ENCODE measurements around the gene CHL1. TPM values are rescaled to one million over a fixed set of nuclear protein-coding genes. Genes with fewer than 3 reads are reported as not detected.

Gene CHL1, protein sequence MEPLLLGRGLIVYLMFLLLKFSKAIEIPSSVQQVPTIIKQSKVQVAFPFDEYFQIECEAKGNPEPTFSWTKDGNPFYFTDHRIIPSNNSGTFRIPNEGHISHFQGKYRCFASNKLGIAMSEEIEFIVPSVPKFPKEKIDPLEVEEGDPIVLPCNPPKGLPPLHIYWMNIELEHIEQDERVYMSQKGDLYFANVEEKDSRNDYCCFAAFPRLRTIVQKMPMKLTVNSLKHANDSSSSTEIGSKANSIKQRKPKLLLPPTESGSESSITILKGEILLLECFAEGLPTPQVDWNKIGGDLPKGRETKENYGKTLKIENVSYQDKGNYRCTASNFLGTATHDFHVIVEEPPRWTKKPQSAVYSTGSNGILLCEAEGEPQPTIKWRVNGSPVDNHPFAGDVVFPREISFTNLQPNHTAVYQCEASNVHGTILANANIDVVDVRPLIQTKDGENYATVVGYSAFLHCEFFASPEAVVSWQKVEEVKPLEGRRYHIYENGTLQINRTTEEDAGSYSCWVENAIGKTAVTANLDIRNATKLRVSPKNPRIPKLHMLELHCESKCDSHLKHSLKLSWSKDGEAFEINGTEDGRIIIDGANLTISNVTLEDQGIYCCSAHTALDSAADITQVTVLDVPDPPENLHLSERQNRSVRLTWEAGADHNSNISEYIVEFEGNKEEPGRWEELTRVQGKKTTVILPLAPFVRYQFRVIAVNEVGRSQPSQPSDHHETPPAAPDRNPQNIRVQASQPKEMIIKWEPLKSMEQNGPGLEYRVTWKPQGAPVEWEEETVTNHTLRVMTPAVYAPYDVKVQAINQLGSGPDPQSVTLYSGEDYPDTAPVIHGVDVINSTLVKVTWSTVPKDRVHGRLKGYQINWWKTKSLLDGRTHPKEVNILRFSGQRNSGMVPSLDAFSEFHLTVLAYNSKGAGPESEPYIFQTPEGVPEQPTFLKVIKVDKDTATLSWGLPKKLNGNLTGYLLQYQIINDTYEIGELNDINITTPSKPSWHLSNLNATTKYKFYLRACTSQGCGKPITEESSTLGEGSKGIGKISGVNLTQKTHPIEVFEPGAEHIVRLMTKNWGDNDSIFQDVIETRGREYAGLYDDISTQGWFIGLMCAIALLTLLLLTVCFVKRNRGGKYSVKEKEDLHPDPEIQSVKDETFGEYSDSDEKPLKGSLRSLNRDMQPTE (N-terminal part only)
- total RNA-seq = 10 to 100 TPM; 28.2 to 49.2 (median 35.8) TPM

GRCh38 chr3:196311-197148 is at the start of gene CHL1:
CHL1 (plus strand) TSS chr3:196763; CDS start chr3:319777, 123,014 bp downstream.
- ATAC-seq = peak; percentile 30
- H3K27me3 ChIP-seq = peaks cover 63% of the 10 kb centered on the region
- WGBS, 2 donors (ENCODE audit: low coverage in 1 of 2) = 6 to 9% methylated on average over 13 to 14 of the region's 64 CpGs

GRCh38 chr3:151614-152189 is 44.9 kb upstream of the CHL1 start:
- Histone ChIP-seq H3K36me3 (no peaks in the 10 kb centered on the region), H3K4me1 (no peaks in the 10 kb centered on the region), H3K27ac (no peak overlapping the region), H3K27me3 (no peaks in the 10 kb centered on the region), H3K9me3 (no peaks in the 10 kb centered on the region), H3K4me3 (no peak overlapping the region)
- no peak for ATAC-seq
- TF ChIP-seq, protein P1, sequence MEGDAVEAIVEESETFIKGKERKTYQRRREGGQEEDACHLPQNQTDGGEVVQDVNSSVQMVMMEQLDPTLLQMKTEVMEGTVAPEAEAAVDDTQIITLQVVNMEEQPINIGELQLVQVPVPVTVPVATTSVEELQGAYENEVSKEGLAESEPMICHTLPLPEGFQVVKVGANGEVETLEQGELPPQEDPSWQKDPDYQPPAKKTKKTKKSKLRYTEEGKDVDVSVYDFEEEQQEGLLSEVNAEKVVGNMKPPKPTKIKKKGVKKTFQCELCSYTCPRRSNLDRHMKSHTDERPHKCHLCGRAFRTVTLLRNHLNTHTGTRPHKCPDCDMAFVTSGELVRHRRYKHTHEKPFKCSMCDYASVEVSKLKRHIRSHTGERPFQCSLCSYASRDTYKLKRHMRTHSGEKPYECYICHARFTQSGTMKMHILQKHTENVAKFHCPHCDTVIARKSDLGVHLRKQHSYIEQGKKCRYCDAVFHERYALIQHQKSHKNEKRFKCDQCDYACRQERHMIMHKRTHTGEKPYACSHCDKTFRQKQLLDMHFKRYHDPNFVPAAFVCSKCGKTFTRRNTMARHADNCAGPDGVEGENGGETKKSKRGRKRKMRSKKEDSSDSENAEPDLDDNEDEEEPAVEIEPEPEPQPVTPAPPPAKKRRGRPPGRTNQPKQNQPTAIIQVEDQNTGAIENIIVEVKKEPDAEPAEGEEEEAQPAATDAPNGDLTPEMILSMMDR (IDR thresholded peaks at IDR 0.05) = no peak
- TF ChIP-seq POLR2A (IDR thresholded peaks at IDR 0.05) (no peak), POLR2AphosphoS5 (IDR thresholded peaks at IDR 0.05) (no peak), EP300 (IDR thresholded peaks at IDR 0.05) (no peak)
- 78 to 89% methylated on average over 2 of the region's 2 CpGs for WGBS, 2 donors (ENCODE audit: low coverage in 1 of 2)

More at GRCh38 chr3:196311-197148, at the start of gene CHL1:
- Histone ChIP-seq H3K36me3 (no peaks in the 10 kb centered on the region), H3K4me3 (peak within 1 kb of the TSS; percentile 14 to 61), H3K27ac (peak within 1 kb of the TSS in 3 of 4 donors; percentile 29 to 75 (median 57)), H3K4me1 (peaks cover 0 to 24% (median 5%) of the 10 kb centered on the region in 3 donors), H3K9me3 (no peaks in the 10 kb centered on the region)
- TF ChIP-seq POLR2A (IDR thresholded peaks at IDR 0.05) = no peak
- TF ChIP-seq, protein P1 (IDR thresholded peaks at IDR 0.05) = no peak
- TF ChIP-seq EP300 (IDR thresholded peaks at IDR 0.05) = no peak
- no peak for TF ChIP-seq POLR2AphosphoS5 (IDR thresholded peaks at IDR 0.05)

DNA sequence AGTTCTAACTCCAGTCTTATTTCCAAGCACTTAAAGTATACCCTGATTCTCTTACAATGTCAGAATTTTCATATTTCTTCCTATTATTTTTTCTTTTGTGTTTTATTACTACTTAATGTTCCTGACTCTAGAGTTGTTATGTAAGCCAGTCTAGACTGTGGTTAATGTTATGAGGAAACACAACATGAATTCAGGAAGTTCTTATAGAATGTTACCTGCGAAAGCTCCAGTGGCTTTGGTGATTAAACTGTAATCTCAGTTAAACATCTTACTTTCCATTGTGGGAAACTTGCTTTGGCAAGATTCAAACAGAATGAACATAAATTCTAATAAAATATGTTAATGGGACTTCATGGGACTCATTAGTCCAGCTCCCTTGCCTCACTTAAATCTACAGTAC is 36.6 kb upstream of the CHL1 start:
- ATAC-seq = no peak
- Histone ChIP-seq H3K4me3 (no peak overlapping the region), H3K36me3 (no peaks in the 10 kb centered on the region), H3K4me1 (no peaks in the 10 kb centered on the region), H3K9me3 (no peaks in the 10 kb centered on the region), H3K27me3 (no peaks in the 10 kb centered on the region), H3K27ac (no peak overlapping the region)
- TF ChIP-seq, protein P1 (IDR thresholded peaks at IDR 0.05) = no peak
- TF ChIP-seq POLR2AphosphoS5 (IDR thresholded peaks at IDR 0.05) = no peak
- no peak for TF ChIP-seq EP300 (IDR thresholded peaks at IDR 0.05)
- TF ChIP-seq POLR2A (IDR thresholded peaks at IDR 0.05) = no peak
- 81 to 89% methylated on average over 1 of the region's 1 CpG for WGBS, 2 donors (ENCODE audit: low coverage in 1 of 2)

DNA sequence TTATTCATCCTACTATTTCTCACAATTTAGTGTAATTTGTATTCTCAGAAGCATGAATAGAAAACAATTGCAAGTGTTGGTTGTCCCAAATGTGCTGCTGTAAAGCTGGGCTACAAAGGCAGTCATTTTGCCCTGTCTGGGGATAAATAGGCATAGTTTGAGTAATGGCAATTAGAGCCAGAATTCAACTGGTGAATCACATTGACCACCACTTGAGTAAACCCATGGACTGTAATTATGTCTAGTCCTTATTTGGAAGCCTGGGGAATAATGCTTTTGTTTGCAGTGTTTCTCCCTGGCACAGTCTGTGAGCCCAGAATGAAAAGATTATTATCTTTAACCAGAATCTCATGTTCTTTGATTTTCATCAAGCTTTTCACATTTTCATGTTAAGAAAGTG is 30.5 kb upstream of the CHL1 start:
- Histone ChIP-seq H3K27ac (no peak overlapping the region), H3K36me3 (no peaks in the 10 kb centered on the region), H3K4me1 (no peaks in the 10 kb centered on the region), H3K4me3 (no peak overlapping the region), H3K9me3 (no peaks in the 10 kb centered on the region), H3K27me3 (no peaks in the 10 kb centered on the region)
- TF ChIP-seq POLR2A (IDR thresholded peaks at IDR 0.05) (no peak), POLR2AphosphoS5 (IDR thresholded peaks at IDR 0.05) (no peak), EP300 (IDR thresholded peaks at IDR 0.05) (no peak)
- TF ChIP-seq, protein P1 (IDR thresholded peaks at IDR 0.05) = no peak
- no peak for ATAC-seq

Measured in gastroesophageal sphincter (tissue), 4 donors.